GM21360 (cell line): ENCODE measurements around the gene OR2J2.
"Not testable (repeated sequence)": the region's sequence is repeated elsewhere in the genome, so short reads cannot be mapped to it uniquely, and the experiment has no call there.

ENCODE experiments used
- ATAC-seq: cut with Tn5 transposase; IDR thresholded peaks from one replicate; pipeline ENCODE4 v1.9.1; 2021; ENCODE audit warnings: mild to moderate bottlenecking, moderate library complexity; ENCODE audit not compliant: unreplicated experiment

OR2J2 gene

GRCh38 chr6:29170607-29171006, at the start of gene OR2J2:
Gene OR2J2, plus strand, starts transcription at chr6:29170907. Its CDS starts 2,729 bp downstream, at chr6:29173636.
- ATAC-seq = not testable (repeated sequence)

GRCh38 chr6:29129326-29130012, 41.2 kb upstream of the OR2J2 start:
- no peak for ATAC-seq

GRCh38 chr6:29130644-29131043, 40.1 kb upstream of the OR2J2 start:
- ATAC-seq = no peak

GRCh38 chr6:29131691-29132090, 39.0 kb upstream of the OR2J2 start:
- ATAC-seq = no peak

GRCh38 chr6:29137724-29138123, 33.0 kb upstream of the OR2J2 start:
- ATAC-seq = no peak

- no peak for ATAC-seq
These were observed 29.1 kb upstream of the OR2J2 start for GRCh38 chr6:29141606-29142005.

GRCh38 chr6:29142309-29142708, 28.4 kb upstream of the OR2J2 start:
- no peak for ATAC-seq

- ATAC-seq = no peak
These were observed 24.5 kb upstream of the OR2J2 start for GRCh38 chr6:29146179-29146578.

GRCh38 chr6:29147074-29147473, 23.6 kb upstream of the OR2J2 start:
- ATAC-seq = no peak

- not testable (repeated sequence) for ATAC-seq
These were observed 21.3 kb upstream of the OR2J2 start for GRCh38 chr6:29149444-29149843.

GRCh38 chr6:29153083-29153482, 17.6 kb upstream of the OR2J2 start:
- no peak for ATAC-seq

- ATAC-seq = not testable (repeated sequence)
These were observed 15.5 kb upstream of the OR2J2 start for GRCh38 chr6:29155182-29155581.

GRCh38 chr6:29159922-29160321, 10.8 kb upstream of the OR2J2 start:
- not testable (repeated sequence) for ATAC-seq

- ATAC-seq = not testable (repeated sequence)
These were observed 5.1 kb upstream of the OR2J2 start for GRCh38 chr6:29165571-29165970.

GRCh38 chr6:29171736-29172135, 1.0 kb downstream of the OR2J2 start:
- no peak for ATAC-seq

- ATAC-seq = no peak
These were observed 12.9 kb downstream of the OR2J2 start for GRCh38 chr6:29183594-29183993.

- ATAC-seq = not testable (repeated sequence)
These were observed 18.0 kb downstream of the OR2J2 start for GRCh38 chr6:29188659-29189058.

GRCh38 chr6:29200767-29201662, 30.3 kb downstream of the OR2J2 start:
- ATAC-seq = no peak

- no peak for ATAC-seq
These were observed 31.3 kb downstream of the OR2J2 start for GRCh38 chr6:29201966-29202365.

GRCh38 chr6:29211488-29211887, 40.8 kb downstream of the OR2J2 start:
- no peak for ATAC-seq

- no peak for ATAC-seq
These were observed 45.8 kb downstream of the OR2J2 start for GRCh38 chr6:29216528-29216927.

GRCh38 chr6:29217242-29217641, 46.5 kb downstream of the OR2J2 start:
- not testable (repeated sequence) for ATAC-seq
